ENCODE measurements around the gene LRMDA.

Gene LRMDA

DNA sequence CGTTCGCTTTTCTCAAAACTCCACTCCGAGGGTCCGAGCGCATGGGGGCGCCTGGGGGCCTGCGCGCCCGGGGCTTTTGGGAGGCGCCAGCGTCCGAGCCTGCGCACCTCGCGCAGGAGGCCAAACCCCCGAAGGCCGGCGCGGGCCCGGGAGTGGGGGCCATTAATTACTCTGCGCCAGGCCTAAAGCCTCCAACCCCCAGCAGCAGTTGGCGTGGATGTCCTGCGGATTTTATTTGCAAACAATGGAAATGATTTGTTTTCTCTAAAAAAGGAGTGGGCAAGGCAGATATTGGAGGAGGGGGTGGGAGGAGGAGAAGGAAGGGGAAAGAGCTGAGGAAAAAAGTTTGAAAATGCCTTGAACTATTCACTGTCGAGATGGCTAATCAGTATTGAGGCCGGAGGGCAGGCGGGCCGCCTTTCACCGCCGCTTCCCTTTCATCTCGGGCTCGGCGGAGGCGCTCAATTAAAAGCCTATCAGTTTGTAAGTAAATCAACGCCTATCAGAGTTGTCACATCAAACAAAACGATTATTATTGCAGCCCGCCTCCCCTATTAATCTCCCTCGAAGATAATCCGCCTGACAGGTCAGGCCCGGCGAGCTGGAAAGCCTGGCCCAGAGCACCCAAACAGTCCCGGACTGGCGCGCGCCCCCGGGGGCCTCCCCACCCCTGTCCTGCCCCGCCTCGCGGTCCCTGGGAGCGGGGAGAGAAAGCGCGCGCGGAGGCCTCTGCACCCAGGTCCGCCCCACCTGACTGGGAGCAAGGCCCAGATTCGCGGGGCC lies 26.4 kb upstream of the LRMDA start:
- Histone ChIP-seq H4K8ac (ENCODE audit: low read length) (peak overlapping the region; percentile 53), H3K9ac (ENCODE audit: low read length) (peak overlapping the region; percentile 100), H3K36me3 (ENCODE audit: control insufficient read depth in 1 of 2, insufficient read depth in 2 of 2, low read depth in 1 of 2, low read length in 2 of 2) (peaks cover 6 to 8% of the 10 kb centered on the region in 2 experiments), H2AFZ (ENCODE audit: low read depth, low read length) (no peak overlapping the region), H3K4ac (ENCODE audit: low read depth in 1 of 2, low read length in 2 of 2) (no peak overlapping the region), H3K18ac (ENCODE audit: low read depth in 1 of 2, low read length in 2 of 2) (peak overlapping the region; percentile 30 to 54), H3K14ac (ENCODE audit: low read length in 2 of 2) (no peak overlapping the region), H2BK5ac (ENCODE audit: low read depth, low read length, poor library complexity, severe bottlenecking) (no peak overlapping the region), H3K4me2 (ENCODE audit: low read length, poor library complexity, severe bottlenecking) (peak overlapping the region; percentile 5), H3K79me1 (replicated peaks; ENCODE audit: low read length, poor library complexity, severe bottlenecking) (peaks cover 3% of the 10 kb centered on the region), H2BK15ac (ENCODE audit: low read depth, poor library complexity, severe bottlenecking) (peak overlapping the region; percentile 18), H3K27me3 (ENCODE audit: control insufficient read depth in 1 of 2, insufficient read depth in 1 of 2, low read length in 2 of 2) (peaks cover 0 to 72% of the 10 kb centered on the region in 2 experiments), H2BK12ac (ENCODE audit: low read length in 2 of 2) (peak overlapping the region in 1 of 2 experiments; percentile 89), H2AK5ac (ENCODE audit: low read length, severe bottlenecking) (no peak overlapping the region), H3K23ac (ENCODE audit: low read length in 2 of 2) (no peak overlapping the region), H3K4me3 (ENCODE audit: insufficient read depth in 1 of 2, low read depth in 1 of 2, low read length in 2 of 2) (peak overlapping the region in 1 of 2 experiments; percentile 97), H3K9me3 (ENCODE audit: control insufficient read depth, low read length) (no peaks in the 10 kb centered on the region), H3K4me1 (ENCODE audit: control insufficient read depth, insufficient read depth, low read depth, low read length) (peaks cover 47% of the 10 kb centered on the region), H2BK120ac (ENCODE audit: low read depth, low read length) (no peak overlapping the region), H3K27ac (ENCODE audit: low read length, poor library complexity, severe bottlenecking) (no peak overlapping the region), H4K91ac (ENCODE audit: low read length) (peak overlapping the region; percentile 66)
- 3% methylated on average over 56 of the region's 56 CpGs for WGBS
- DNase-seq = no peak

DNA sequence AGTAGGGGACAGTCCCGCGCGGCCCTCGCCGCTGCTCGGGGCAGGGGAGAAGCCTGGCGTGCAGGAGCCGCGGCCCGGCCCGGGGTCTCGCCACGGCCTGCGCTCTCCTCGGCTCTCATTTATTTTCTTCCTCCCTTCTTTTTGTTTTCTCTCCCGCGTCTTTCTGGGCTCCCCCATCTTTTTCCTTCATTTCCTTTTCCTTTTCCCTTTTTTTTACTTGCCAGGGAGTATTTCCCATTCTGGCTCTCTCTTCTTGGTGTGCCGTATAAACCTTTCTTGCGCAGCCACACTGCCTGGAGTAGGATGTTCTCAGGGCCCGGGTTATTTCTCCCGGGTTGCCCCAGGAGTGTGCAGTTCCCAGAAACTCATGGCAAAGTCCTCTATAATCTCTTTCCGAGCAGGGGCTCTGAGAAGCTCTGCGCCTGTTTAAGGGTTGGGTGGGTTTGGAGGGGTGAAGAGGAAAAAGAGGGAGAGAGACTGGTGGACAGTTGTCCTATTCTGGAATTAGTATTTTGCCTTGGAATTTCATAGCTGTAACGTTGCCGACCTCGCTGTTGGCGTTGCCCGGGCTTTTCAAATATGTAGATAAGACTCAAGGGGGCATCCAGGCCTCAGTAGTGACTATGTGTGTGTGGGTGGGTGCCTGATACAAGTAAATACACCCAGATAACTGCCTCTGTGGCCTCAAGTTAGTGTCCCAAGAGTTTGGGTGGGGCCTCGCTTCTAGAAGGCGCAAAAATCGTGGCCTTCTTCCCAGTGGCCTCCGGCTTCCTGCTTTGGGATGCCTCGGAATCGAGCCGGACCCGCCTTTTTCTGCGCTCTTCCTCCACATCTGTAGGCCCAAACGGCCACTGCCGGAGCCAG lies 25.6 kb upstream of the LRMDA start:
- Histone ChIP-seq H3K9me3 (ENCODE audit: control insufficient read depth, low read length) (no peaks in the 10 kb centered on the region), H4K8ac (ENCODE audit: low read length) (peak overlapping the region; percentile 53), H3K36me3 (ENCODE audit: control insufficient read depth in 1 of 2, insufficient read depth in 2 of 2, low read depth in 1 of 2, low read length in 2 of 2) (peaks cover 3 to 6% of the 10 kb centered on the region in 2 experiments), H3K18ac (ENCODE audit: low read depth in 1 of 2, low read length in 2 of 2) (peak overlapping the region in 1 of 2 experiments; percentile 30), H3K27me3 (ENCODE audit: control insufficient read depth in 1 of 2, insufficient read depth in 1 of 2, low read length in 2 of 2) (peaks cover 0 to 81% of the 10 kb centered on the region in 2 experiments), H3K4ac (ENCODE audit: low read depth in 1 of 2, low read length in 2 of 2) (no peak overlapping the region), H3K23ac (ENCODE audit: low read length in 2 of 2) (peak overlapping the region in 1 of 2 experiments; percentile 11), H3K79me1 (replicated peaks; ENCODE audit: low read length, poor library complexity, severe bottlenecking) (no peaks in the 10 kb centered on the region), H2BK5ac (ENCODE audit: low read depth, low read length, poor library complexity, severe bottlenecking) (no peak overlapping the region), H2BK15ac (ENCODE audit: low read depth, poor library complexity, severe bottlenecking) (peak overlapping the region; percentile 18), H3K4me2 (ENCODE audit: low read length, poor library complexity, severe bottlenecking) (no peak overlapping the region), H3K14ac (ENCODE audit: low read length in 2 of 2) (no peak overlapping the region), H3K4me3 (ENCODE audit: insufficient read depth in 1 of 2, low read depth in 1 of 2, low read length in 2 of 2) (peak overlapping the region in 1 of 2 experiments; percentile 97), H4K91ac (ENCODE audit: low read length) (peak overlapping the region; percentile 66), H2AFZ (ENCODE audit: low read depth, low read length) (no peak overlapping the region), H3K9ac (ENCODE audit: low read length) (peak overlapping the region; percentile 100), H3K27ac (ENCODE audit: low read length, poor library complexity, severe bottlenecking) (no peak overlapping the region), H2BK12ac (ENCODE audit: low read length in 2 of 2) (peak overlapping the region in 1 of 2 experiments; percentile 59), H2AK5ac (ENCODE audit: low read length, severe bottlenecking) (no peak overlapping the region), H3K4me1 (ENCODE audit: control insufficient read depth, insufficient read depth, low read depth, low read length) (peaks cover 47% of the 10 kb centered on the region), H2BK120ac (ENCODE audit: low read depth, low read length) (no peak overlapping the region)
- WGBS = 24% methylated on average over 39 of the region's 39 CpGs
- no peak for DNase-seq

DNA sequence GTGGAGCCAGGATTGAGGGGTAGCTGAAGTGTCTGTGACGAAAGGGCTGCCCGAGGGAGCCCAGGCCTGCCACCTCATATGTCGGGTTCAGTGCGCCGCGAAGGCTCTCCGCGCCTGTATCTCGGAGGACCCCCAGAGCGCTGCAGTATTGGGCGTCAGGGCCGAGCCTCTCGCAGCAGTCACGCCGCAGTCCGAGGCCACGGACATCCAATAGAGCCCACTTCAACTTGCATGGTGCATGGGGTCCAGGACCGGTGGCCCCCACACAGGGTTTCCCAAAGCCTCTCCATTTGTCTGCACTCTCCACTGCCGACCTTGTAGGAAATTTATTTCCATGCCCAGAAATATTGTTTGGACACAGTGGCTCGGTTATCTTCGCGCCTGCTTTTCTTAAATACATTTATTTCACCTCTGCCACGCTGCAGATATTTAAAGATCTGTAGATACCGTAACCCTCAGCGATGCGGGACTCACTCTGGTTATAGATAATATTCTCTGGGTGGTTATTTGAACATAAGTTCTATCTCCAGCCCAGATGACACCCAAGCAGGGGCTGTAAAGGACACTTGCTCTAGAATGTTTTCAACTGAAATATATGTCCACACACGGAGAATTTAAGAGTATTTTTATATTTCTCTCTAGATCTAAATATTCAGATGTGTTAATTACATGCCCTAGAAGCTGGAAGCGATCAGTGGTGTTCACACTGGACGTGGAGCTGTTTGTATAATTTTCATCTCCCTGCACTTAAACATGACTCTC lies 24.8 kb upstream of the LRMDA start:
- H2AFZ ChIP-seq (ENCODE audit: low read depth, low read length) = no peak overlapping the region
- peak overlapping the region; percentile 26 for H2BK15ac ChIP-seq (ENCODE audit: low read depth, poor library complexity, severe bottlenecking)
- WGBS = 48% methylated on average over 22 of the region's 29 CpGs

More for the DNA sequence above, 24.8 kb upstream of the LRMDA start:
- no peak overlapping the region for H2BK120ac ChIP-seq (ENCODE audit: low read depth, low read length)
- H3K4me3 ChIP-seq (ENCODE audit: insufficient read depth in 1 of 2, low read depth in 1 of 2, low read length in 2 of 2) = peak overlapping the region in 1 of 2 experiments; percentile 97
- H4K8ac ChIP-seq (ENCODE audit: low read length) = no peak overlapping the region
- H3K18ac ChIP-seq (ENCODE audit: low read depth in 1 of 2, low read length in 2 of 2) = no peak overlapping the region
- peaks cover 0 to 88% of the 10 kb centered on the region in 2 experiments for H3K27me3 ChIP-seq (ENCODE audit: control insufficient read depth in 1 of 2, insufficient read depth in 1 of 2, low read length in 2 of 2)
- peaks cover 3 to 6% of the 10 kb centered on the region in 2 experiments for H3K36me3 ChIP-seq (ENCODE audit: control insufficient read depth in 1 of 2, insufficient read depth in 2 of 2, low read depth in 1 of 2, low read length in 2 of 2)
- peaks cover 47% of the 10 kb centered on the region for H3K4me1 ChIP-seq (ENCODE audit: control insufficient read depth, insufficient read depth, low read depth, low read length)
- H3K4ac ChIP-seq (ENCODE audit: low read depth in 1 of 2, low read length in 2 of 2) = no peak overlapping the region
- no peak overlapping the region for H3K4me2 ChIP-seq (ENCODE audit: low read length, poor library complexity, severe bottlenecking)
- peak overlapping the region; percentile 100 for H3K9ac ChIP-seq (ENCODE audit: low read length)
- H2BK5ac ChIP-seq (ENCODE audit: low read depth, low read length, poor library complexity, severe bottlenecking) = no peak overlapping the region
- DNase-seq = no peak
- H2AK5ac ChIP-seq (ENCODE audit: low read length, severe bottlenecking) = no peak overlapping the region
- no peaks in the 10 kb centered on the region for H3K9me3 ChIP-seq (ENCODE audit: control insufficient read depth, low read length)
- H2BK12ac ChIP-seq (ENCODE audit: low read length in 2 of 2) = peak overlapping the region in 1 of 2 experiments; percentile 59
- H4K91ac ChIP-seq (ENCODE audit: low read length) = no peak overlapping the region
- peak overlapping the region; percentile 11 to 25 for H3K23ac ChIP-seq (ENCODE audit: low read length in 2 of 2)
- no peak overlapping the region for H3K14ac ChIP-seq (ENCODE audit: low read length in 2 of 2)
- H3K27ac ChIP-seq (ENCODE audit: low read length, poor library complexity, severe bottlenecking) = no peak overlapping the region
- no peaks in the 10 kb centered on the region for H3K79me1 ChIP-seq (replicated peaks; ENCODE audit: low read length, poor library complexity, severe bottlenecking)

Measured in mesenchymal stem cell (in vitro differentiated cells and primary cell).